Esophagus muscularis mucosa (tissue), 4 donors: Measurements from ENCODE around the gene NUDT12. TPM values are rescaled to one million over a fixed set of nuclear protein-coding genes. Genes with fewer than 3 reads are reported as not detected.

Experiments
- DNase-seq: peaks from one replicate; pipeline ENCODE4 v3.0.0-alpha.2; 2017; ENCODE audit errors: extremely low spot score
- H3K27ac ChIP-seq, 4 donors: fragments of 200-600 bp; sonication (generic); replicated peaks in 1 of 4; 1 replicate in 3 of 4; 2 replicates in 1 of 4; pipeline ENCODE4 v1.5.1; 2016 to 2019; ENCODE audit warnings: mild to moderate bottlenecking in 1 of 4
- H3K27me3 ChIP-seq, 4 donors: fragments of 200-600 bp; sonication (generic); one replicate each; pipeline versions ENCODE4 v1.5.1 to v1.6.0; 2016 to 2019
- H3K36me3 ChIP-seq, 4 donors: fragments of 200-600 bp; sonication (generic); one replicate each; pipeline ENCODE4 v1.5.1; 2016 to 2019
- H3K4me1 ChIP-seq, 4 donors: fragments of 200-600 bp; sonication (generic); one replicate each; pipeline ENCODE4 v1.5.1; 2016 to 2019
- H3K4me3 ChIP-seq, 4 donors: fragments of 200-600 bp; sonication (generic); 1 replicate in 2 of 4; 2 replicates in 2 of 4; pipeline ENCODE4 v1.5.1; 2016 to 2019; ENCODE audit warnings: mild to moderate bottlenecking in 4 of 4, moderate library complexity in 1 of 4
- H3K9me3 ChIP-seq, 4 donors: fragments of 200-600 bp; sonication (generic); 1 replicate in 3 of 4; 2 replicates in 1 of 4; pipeline ENCODE4 v1.5.1; 2016 to 2019
- CTCF ChIP-seq, 3 experiments: fragments of 200-600 bp in 2 of 3; fragments of 450-650 bp in 1 of 3; sonication (generic) in 2 of 3; IDR thresholded peaks; one replicate each; pipeline ENCODE4 v1.5.1; 2017 to 2019; ENCODE audit warnings: antibody characterized with exemption in 3 of 3, mild to moderate bottlenecking in 2 of 3, moderate library complexity in 1 of 3
- EP300 ChIP-seq: sonication (generic); formaldehyde crosslinking; IDR thresholded peaks from one replicate; pipeline ENCODE4 v1.6.1; 2017; ENCODE audit warnings: antibody characterized with exemption
- POLR2A ChIP-seq: fragments of 450-650 bp; IDR thresholded peaks from one replicate; pipeline ENCODE4 v1.6.1; 2017; ENCODE audit warnings: antibody characterized with exemption, moderate library complexity, mild to moderate bottlenecking, low read depth
- POLR2AphosphoS5 ChIP-seq, 2 donors: sonication (generic); formaldehyde crosslinking; IDR thresholded peaks; one replicate each; pipeline ENCODE4 v1.6.1; 2017; ENCODE audit warnings: antibody characterized with exemption in 2 of 2
- WGBS: methylation state at CpG from one replicate; pipeline ENCODE4 v1.1.5; 2018; 5-methylcytosine and 5-hydroxymethylcytosine counted together
- intact Hi-C: fragments of 100-400 bp; cut with DNase I; formaldehyde crosslinking; loops from one replicate; pipeline ENCODE4 v1.15.1; 2023
- total RNA-seq, 4 donors: library from RNA; depleted of rRNA; stranded (reverse); fragments of >200 nt; gene quantifications; one replicate each; pipeline versions ENCODE4 v1.1.0 to v1.2.1, GENCODE V29; 2016

The NUDT12 gene
- total RNA-seq, 4 donors from 2014 or later = 7.0 to 18.3 (median 10.9) TPM

GRCh38 chr5:103510851-103511553 is 51.6 kb downstream of the NUDT12 start:
- no peak for DNase-seq

GRCh38 chr5:103505581-103506305 is 56.8 kb downstream of the NUDT12 start:
- H3K27ac ChIP-seq = no peak overlapping the region
- TF ChIP-seq CTCF (IDR thresholded peaks at IDR 0.05) (no peak), EP300 (no peak), POLR2A (no peak), POLR2AphosphoS5 (IDR thresholded peaks at IDR 0.05) (no peak)
- no peaks in the 10 kb centered on the region for H3K36me3 ChIP-seq
- no peaks in the 10 kb centered on the region for H3K27me3 ChIP-seq
- intact Hi-C loops = no loop called here
- DNase-seq = no peak
- WGBS = 83% methylated on average over 3 of the region's 3 CpGs
- no peaks in the 10 kb centered on the region for H3K4me1 ChIP-seq
- no peak overlapping the region for H3K4me3 ChIP-seq
- peaks cover 0 to 10% (median 2%) of the 10 kb centered on the region in 4 donors for H3K9me3 ChIP-seq

More at GRCh38 chr5:103510851-103511553, 51.6 kb downstream of the NUDT12 start:
- no peaks in the 10 kb centered on the region for H3K27me3 ChIP-seq
- intact Hi-C loops = no loop called here
- no peaks in the 10 kb centered on the region for H3K4me1 ChIP-seq
- TF ChIP-seq POLR2A = no peak
- TF ChIP-seq CTCF (IDR thresholded peaks at IDR 0.05) = no peak
- TF ChIP-seq EP300 = no peak
- no peak for TF ChIP-seq POLR2AphosphoS5 (IDR thresholded peaks at IDR 0.05)
- WGBS = 85% methylated on average over 1 of the region's 1 CpG
- H3K9me3 ChIP-seq = peaks cover 0 to 10% (median 2%) of the 10 kb centered on the region in 4 donors
- H3K27ac ChIP-seq = no peak overlapping the region
- no peak overlapping the region for H3K4me3 ChIP-seq
- H3K36me3 ChIP-seq = no peaks in the 10 kb centered on the region

- no peaks in the 10 kb centered on the region for H3K27me3 ChIP-seq
- H3K27ac ChIP-seq = no peak overlapping the region
- H3K4me3 ChIP-seq = no peak overlapping the region
- H3K36me3 ChIP-seq = no peaks in the 10 kb centered on the region
- TF ChIP-seq POLR2A (no peak), CTCF (IDR thresholded peaks at IDR 0.05) (no peak), POLR2AphosphoS5 (IDR thresholded peaks at IDR 0.05) (no peak), EP300 (no peak)
- H3K4me1 ChIP-seq = peaks cover 0 to 17% (median 11%) of the 10 kb centered on the region in 4 donors
- H3K9me3 ChIP-seq = peaks cover 0 to 10% (median 2%) of the 10 kb centered on the region in 4 donors
- intact Hi-C loops = no loop called here
- DNase-seq = no peak
Measured at GRCh38 chr5:103503066-103503465, 59.5 kb downstream of the NUDT12 start.

- H3K27me3 ChIP-seq = no peaks in the 10 kb centered on the region
- WGBS = 82% methylated on average over 3 of the region's 3 CpGs
- intact Hi-C loops = no loop called here
- H3K9me3 ChIP-seq = peaks cover 0 to 10% (median 2%) of the 10 kb centered on the region in 4 donors
- no peak for DNase-seq
- TF ChIP-seq POLR2AphosphoS5 (IDR thresholded peaks at IDR 0.05) = no peak
- no peak for TF ChIP-seq EP300
- no peak for TF ChIP-seq CTCF (IDR thresholded peaks at IDR 0.05)
- no peak for TF ChIP-seq POLR2A
- no peaks in the 10 kb centered on the region for H3K36me3 ChIP-seq
- no peak overlapping the region for H3K4me3 ChIP-seq
- no peak overlapping the region for H3K27ac ChIP-seq
- H3K4me1 ChIP-seq = peaks cover 3 to 21% (median 13%) of the 10 kb centered on the region in 4 donors
Measured at GRCh38 chr5:103502662-103503061, 59.9 kb downstream of the NUDT12 start.
